ENCODE results near the gene CLDND2. TPM values are rescaled to one million over a fixed set of nuclear protein-coding genes. Genes with fewer than 3 reads are reported as not detected.

CLDND2 gene
- total and polyA plus RNA-seq, 10 of the 15 experiments (the other 5 are each of a cell fraction or from before 2014, with no cell fraction given), result 0.24 to 7.1 (median 1.8) TPM; not detected in 1

DNA sequence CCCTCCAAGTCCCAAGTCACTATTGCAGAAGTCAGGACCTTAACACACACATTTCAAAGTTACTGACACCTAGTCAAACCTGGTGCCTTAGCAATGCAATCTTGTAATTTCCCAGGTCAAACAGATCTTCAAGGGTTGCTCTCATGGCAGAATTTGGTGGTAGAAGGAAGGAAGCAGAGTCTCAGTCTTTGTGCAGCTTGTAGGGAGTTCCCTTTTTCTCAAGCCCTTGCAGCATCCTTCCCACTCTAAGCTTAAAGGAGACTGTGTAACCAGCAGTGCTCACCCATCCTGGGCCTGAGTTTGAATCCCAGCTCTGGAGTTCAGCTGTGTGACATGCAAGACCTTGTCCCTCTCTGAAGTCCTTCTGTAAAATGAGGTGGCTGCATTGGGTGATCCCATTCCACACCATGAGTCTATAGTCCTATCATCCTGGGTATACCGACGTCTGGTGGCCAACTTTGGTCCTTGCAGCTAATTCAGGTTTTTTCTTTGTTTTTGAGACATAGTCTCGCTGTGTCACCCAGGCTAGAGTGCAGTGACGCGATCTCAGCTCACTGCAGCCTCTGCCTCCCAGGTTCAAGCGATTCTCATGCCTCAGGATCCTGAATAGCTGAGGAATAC lies 38.8 kb upstream of the CLDND2 start (continued):
- TF ChIP-seq, protein P1, sequence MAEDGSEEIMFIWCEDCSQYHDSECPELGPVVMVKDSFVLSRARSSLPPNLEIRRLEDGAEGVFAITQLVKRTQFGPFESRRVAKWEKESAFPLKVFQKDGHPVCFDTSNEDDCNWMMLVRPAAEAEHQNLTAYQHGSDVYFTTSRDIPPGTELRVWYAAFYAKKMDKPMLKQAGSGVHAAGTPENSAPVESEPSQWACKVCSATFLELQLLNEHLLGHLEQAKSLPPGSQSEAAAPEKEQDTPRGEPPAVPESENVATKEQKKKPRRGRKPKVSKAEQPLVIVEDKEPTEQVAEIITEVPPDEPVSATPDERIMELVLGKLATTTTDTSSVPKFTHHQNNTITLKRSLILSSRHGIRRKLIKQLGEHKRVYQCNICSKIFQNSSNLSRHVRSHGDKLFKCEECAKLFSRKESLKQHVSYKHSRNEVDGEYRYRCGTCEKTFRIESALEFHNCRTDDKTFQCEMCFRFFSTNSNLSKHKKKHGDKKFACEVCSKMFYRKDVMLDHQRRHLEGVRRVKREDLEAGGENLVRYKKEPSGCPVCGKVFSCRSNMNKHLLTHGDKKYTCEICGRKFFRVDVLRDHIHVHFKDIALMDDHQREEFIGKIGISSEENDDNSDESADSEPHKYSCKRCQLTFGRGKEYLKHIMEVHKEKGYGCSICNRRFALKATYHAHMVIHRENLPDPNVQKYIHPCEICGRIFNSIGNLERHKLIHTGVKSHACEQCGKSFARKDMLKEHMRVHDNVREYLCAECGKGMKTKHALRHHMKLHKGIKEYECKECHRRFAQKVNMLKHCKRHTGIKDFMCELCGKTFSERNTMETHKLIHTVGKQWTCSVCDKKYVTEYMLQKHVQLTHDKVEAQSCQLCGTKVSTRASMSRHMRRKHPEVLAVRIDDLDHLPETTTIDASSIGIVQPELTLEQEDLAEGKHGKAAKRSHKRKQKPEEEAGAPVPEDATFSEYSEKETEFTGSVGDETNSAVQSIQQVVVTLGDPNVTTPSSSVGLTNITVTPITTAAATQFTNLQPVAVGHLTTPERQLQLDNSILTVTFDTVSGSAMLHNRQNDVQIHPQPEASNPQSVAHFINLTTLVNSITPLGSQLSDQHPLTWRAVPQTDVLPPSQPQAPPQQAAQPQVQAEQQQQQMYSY (CRISPR knock-in tag; IDR thresholded peaks at IDR 0.05), result no peak
- TF ChIP-seq ZNF24 (IDR thresholded peaks at IDR 0.05) (no peak), RAD21 (IDR thresholded peaks at IDR 0.05; ENCODE audit: insufficient read depth, low read depth, low read length) (peak; percentile 66), ZZZ3 (IDR thresholded peaks at IDR 0.05; ENCODE audit: control insufficient read depth, insufficient read length, low read depth) (no peak), ZSCAN29 (IDR thresholded peaks at IDR 0.05) (no peak), CREM (IDR thresholded peaks at IDR 0.05; ENCODE audit: low read depth) (no peak), MTA3 (IDR thresholded peaks at IDR 0.05; ENCODE audit: borderline replicate concordance, low read length) (no peak), HDGF (IDR thresholded peaks at IDR 0.05) (no peak), ZNF622 (IDR thresholded peaks at IDR 0.05) (no peak), SMC3 (IDR thresholded peaks at IDR 0.05; ENCODE audit: borderline replicate concordance, low read length) (peak; percentile 81), ZBED1 (IDR thresholded peaks at IDR 0.05; ENCODE audit: borderline replicate concordance) (no peak), BRCA1 (IDR thresholded peaks at IDR 0.05; ENCODE audit: low read depth, low read length) (no peak), MEF2B (IDR thresholded peaks at IDR 0.05; ENCODE audit: partially characterized antibody, poor library complexity, severe bottlenecking) (no peak), IKZF1 (conservative IDR thresholded peaks at IDR 0.05) (no peak)
- TF ChIP-seq, protein P2, sequence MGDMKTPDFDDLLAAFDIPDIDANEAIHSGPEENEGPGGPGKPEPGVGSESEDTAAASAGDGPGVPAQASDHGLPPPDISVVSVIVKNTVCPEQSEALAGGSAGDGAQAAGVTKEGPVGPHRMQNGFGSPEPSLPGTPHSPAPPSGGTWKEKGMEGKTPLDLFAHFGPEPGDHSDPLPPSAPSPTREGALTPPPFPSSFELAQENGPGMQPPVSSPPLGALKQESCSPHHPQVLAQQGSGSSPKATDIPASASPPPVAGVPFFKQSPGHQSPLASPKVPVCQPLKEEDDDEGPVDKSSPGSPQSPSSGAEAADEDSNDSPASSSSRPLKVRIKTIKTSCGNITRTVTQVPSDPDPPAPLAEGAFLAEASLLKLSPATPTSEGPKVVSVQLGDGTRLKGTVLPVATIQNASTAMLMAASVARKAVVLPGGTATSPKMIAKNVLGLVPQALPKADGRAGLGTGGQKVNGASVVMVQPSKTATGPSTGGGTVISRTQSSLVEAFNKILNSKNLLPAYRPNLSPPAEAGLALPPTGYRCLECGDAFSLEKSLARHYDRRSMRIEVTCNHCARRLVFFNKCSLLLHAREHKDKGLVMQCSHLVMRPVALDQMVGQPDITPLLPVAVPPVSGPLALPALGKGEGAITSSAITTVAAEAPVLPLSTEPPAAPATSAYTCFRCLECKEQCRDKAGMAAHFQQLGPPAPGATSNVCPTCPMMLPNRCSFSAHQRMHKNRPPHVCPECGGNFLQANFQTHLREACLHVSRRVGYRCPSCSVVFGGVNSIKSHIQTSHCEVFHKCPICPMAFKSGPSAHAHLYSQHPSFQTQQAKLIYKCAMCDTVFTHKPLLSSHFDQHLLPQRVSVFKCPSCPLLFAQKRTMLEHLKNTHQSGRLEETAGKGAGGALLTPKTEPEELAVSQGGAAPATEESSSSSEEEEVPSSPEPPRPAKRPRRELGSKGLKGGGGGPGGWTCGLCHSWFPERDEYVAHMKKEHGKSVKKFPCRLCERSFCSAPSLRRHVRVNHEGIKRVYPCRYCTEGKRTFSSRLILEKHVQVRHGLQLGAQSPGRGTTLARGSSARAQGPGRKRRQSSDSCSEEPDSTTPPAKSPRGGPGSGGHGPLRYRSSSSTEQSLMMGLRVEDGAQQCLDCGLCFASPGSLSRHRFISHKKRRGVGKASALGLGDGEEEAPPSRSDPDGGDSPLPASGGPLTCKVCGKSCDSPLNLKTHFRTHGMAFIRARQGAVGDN (IDR thresholded peaks at IDR 0.05), result no peak
- TF ChIP-seq, protein P3, sequence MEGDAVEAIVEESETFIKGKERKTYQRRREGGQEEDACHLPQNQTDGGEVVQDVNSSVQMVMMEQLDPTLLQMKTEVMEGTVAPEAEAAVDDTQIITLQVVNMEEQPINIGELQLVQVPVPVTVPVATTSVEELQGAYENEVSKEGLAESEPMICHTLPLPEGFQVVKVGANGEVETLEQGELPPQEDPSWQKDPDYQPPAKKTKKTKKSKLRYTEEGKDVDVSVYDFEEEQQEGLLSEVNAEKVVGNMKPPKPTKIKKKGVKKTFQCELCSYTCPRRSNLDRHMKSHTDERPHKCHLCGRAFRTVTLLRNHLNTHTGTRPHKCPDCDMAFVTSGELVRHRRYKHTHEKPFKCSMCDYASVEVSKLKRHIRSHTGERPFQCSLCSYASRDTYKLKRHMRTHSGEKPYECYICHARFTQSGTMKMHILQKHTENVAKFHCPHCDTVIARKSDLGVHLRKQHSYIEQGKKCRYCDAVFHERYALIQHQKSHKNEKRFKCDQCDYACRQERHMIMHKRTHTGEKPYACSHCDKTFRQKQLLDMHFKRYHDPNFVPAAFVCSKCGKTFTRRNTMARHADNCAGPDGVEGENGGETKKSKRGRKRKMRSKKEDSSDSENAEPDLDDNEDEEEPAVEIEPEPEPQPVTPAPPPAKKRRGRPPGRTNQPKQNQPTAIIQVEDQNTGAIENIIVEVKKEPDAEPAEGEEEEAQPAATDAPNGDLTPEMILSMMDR (IDR thresholded peaks at IDR 0.05 in 2 of 3, conservative IDR thresholded peaks at IDR 0.05 in 1 of 3; ENCODE audit: control insufficient read depth in 2 of 3, extremely low read depth in 1 of 3, insufficient read depth in 1 of 3, low read depth in 3 of 3, low read length in 3 of 3), result peak; percentile 63 to 79 (median 71)
- TF ChIP-seq, protein P4, sequence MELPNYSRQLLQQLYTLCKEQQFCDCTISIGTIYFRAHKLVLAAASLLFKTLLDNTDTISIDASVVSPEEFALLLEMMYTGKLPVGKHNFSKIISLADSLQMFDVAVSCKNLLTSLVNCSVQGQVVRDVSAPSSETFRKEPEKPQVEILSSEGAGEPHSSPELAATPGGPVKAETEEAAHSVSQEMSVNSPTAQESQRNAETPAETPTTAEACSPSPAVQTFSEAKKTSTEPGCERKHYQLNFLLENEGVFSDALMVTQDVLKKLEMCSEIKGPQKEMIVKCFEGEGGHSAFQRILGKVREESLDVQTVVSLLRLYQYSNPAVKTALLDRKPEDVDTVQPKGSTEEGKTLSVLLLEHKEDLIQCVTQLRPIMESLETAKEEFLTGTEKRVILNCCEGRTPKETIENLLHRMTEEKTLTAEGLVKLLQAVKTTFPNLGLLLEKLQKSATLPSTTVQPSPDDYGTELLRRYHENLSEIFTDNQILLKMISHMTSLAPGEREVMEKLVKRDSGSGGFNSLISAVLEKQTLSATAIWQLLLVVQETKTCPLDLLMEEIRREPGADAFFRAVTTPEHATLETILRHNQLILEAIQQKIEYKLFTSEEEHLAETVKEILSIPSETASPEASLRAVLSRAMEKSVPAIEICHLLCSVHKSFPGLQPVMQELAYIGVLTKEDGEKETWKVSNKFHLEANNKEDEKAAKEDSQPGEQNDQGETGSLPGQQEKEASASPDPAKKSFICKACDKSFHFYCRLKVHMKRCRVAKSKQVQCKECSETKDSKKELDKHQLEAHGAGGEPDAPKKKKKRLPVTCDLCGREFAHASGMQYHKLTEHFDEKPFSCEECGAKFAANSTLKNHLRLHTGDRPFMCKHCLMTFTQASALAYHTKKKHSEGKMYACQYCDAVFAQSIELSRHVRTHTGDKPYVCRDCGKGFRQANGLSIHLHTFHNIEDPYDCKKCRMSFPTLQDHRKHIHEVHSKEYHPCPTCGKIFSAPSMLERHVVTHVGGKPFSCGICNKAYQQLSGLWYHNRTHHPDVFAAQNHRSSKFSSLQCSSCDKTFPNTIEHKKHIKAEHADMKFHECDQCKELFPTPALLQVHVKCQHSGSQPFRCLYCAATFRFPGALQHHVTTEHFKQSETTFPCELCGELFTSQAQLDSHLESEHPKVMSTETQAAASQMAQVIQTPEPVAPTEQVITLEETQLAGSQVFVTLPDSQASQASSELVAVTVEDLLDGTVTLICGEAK (IDR thresholded peaks at IDR 0.05; ENCODE audit: borderline replicate concordance), result no peak
